GM23338 (cell line): ENCODE measurements around the gene PIKFYVE. TPM values are rescaled to one million over a fixed set of nuclear protein-coding genes. Genes with fewer than 3 reads are reported as not detected.
"Not testable (repeated sequence)": the region's sequence is repeated elsewhere in the genome, so short reads cannot be mapped to it uniquely, and the experiment has no call there.

ENCODE experiments used
- ATAC-seq: fragments of 200-7000 bp; cut with Tn5 transposase; 3 replicates; pipeline ENCODE4 v1.9.1; 2020
- DNase-seq: peaks from one replicate; pipeline ENCODE4 v3.0.0-alpha.2; 2015; ENCODE audit warnings: low spot score
- H2AFZ ChIP-seq: fragments of 200-600 bp; sonication (generic); 2 replicates; pipeline ENCODE4 v1.8.0; 2016; ENCODE audit warnings: antibody characterized with exemption, mild to moderate bottlenecking, moderate library complexity
- H3F3A ChIP-seq: fragments of 200-600 bp; sonication (generic); replicated peaks from 2 replicates; pipeline ENCODE4 v1.8.0; 2017; ENCODE audit warnings: antibody characterized with exemption, mixed run types, low read depth
- H3K27ac ChIP-seq: fragments of 200-600 bp; sonication (generic); 2 replicates; pipeline ENCODE4 v1.6.1; 2016; ENCODE audit warnings: low read depth
- H3K27me3 ChIP-seq: fragments of 200-600 bp; sonication (generic); 2 replicates; pipeline ENCODE4 v1.8.0; 2016; ENCODE audit warnings: mild to moderate bottlenecking, mixed run types, moderate library complexity; ENCODE audit not compliant: insufficient read depth
- H3K36me3 ChIP-seq: fragments of 200-600 bp; sonication (generic); 2 replicates; pipeline ENCODE4 v1.8.0; 2016; ENCODE audit warnings: mild to moderate bottlenecking; ENCODE audit not compliant: insufficient read depth
- H3K4me1 ChIP-seq: fragments of 200-600 bp; sonication (generic); 2 replicates; pipeline ENCODE4 v1.8.0; 2016; ENCODE audit warnings: mild to moderate bottlenecking, moderate library complexity; ENCODE audit not compliant: insufficient read depth
- H3K4me2 ChIP-seq: fragments of 200-600 bp; sonication (generic); 2 replicates; pipeline ENCODE4 v1.7.1; 2017; ENCODE audit warnings: mixed run types
- H3K4me3 ChIP-seq: fragments of 200-600 bp; sonication (generic); 2 replicates; pipeline ENCODE4 v1.6.1; 2016; ENCODE audit warnings: mixed run types
- H3K79me2 ChIP-seq: fragments of 200-600 bp; sonication (generic); replicated peaks from 2 replicates; pipeline ENCODE4 v1.8.0; 2017; ENCODE audit warnings: mild to moderate bottlenecking; ENCODE audit not compliant: insufficient read depth
- H3K9me2 ChIP-seq: fragments of 200-600 bp; sonication (generic); 2 replicates; pipeline ENCODE4 v1.8.0; 2017; ENCODE audit not compliant: insufficient read depth
- H4K20me1 ChIP-seq: fragments of 200-600 bp; sonication (generic); replicated peaks from 2 replicates; pipeline ENCODE4 v1.8.0; 2017; ENCODE audit warnings: mild to moderate bottlenecking; ENCODE audit not compliant: insufficient read depth
- H3K27ac Mint-ChIP-seq: 2 replicates; pipeline ENCODE4 v1.8.0; 2020; ENCODE audit warnings: inconsistent platforms, mild to moderate bottlenecking, moderate library complexity, mixed read lengths
- H3K27me3 Mint-ChIP-seq: 3 replicates; pipeline ENCODE4 v1.8.0; 2022; ENCODE audit warnings: low read depth, mild to moderate bottlenecking, moderate library complexity, mixed read lengths, inconsistent platforms; ENCODE audit not compliant: insufficient read depth, poor library complexity
- H3K36me3 Mint-ChIP-seq: 3 replicates; pipeline ENCODE4 v1.8.0; 2021; ENCODE audit warnings: low read depth, mild to moderate bottlenecking, inconsistent platforms, moderate library complexity, mixed read lengths
- H3K4me1 Mint-ChIP-seq: 3 replicates; pipeline ENCODE4 v1.8.0; 2020; ENCODE audit warnings: mild to moderate bottlenecking, inconsistent platforms, mixed read lengths
- H3K4me3 Mint-ChIP-seq: 3 replicates; pipeline ENCODE4 v1.8.0; 2021; ENCODE audit warnings: moderate library complexity, mild to moderate bottlenecking, inconsistent platforms, mixed read lengths
- H3K9me3 Mint-ChIP-seq: 3 replicates; pipeline ENCODE4 v1.8.0; 2020; ENCODE audit warnings: moderate library complexity, mild to moderate bottlenecking, inconsistent platforms, mixed read lengths
- POLR2AphosphoS5 ChIP-seq: IDR thresholded peaks from 2 replicates; pipeline ENCODE4 v1.6.1; 2016; ENCODE audit warnings: antibody characterized with exemption, low read depth
- ZNF114 ChIP-seq: fragments of 250-450 bp; sonication (Bioruptor Pico); IDR thresholded peaks from 2 replicates; pipeline ENCODE4 v1.5.0; 2020; ENCODE audit warnings: mild to moderate bottlenecking, moderate library complexity
- ZNF331 ChIP-seq: fragments of 250-450 bp; sonication (Bioruptor Pico); IDR thresholded peaks from 2 replicates; pipeline ENCODE4 v1.5.0; 2020; ENCODE audit warnings: low read depth, mild to moderate bottlenecking, moderate library complexity
- ZNF462 ChIP-seq: fragments of 250-450 bp; sonication (Bioruptor Pico); IDR thresholded peaks from 2 replicates; pipeline ENCODE4 v1.5.0; 2020; ENCODE audit warnings: mild to moderate bottlenecking, moderate library complexity
- polyA plus RNA-seq: library from polyadenylated mRNA; unstranded; fragments of >200 nt; fragmentation: Nextera tagmentation; extraction: Ambion mirVana; gene quantifications from 2 replicates; pipeline ENCODE4 v1.2.1, GENCODE V29; 2016
- total RNA-seq: library from RNA; depleted of rRNA; stranded (reverse); fragments of >200 nt; shearing (Covaris generic); gene quantifications from 2 replicates; pipeline ENCODE4 v1.2.3, GENCODE V29; 2014
- TF ChIP-seq, protein P1 (sequence below): IDR thresholded peaks from one replicate; pipeline ENCODE4 v1.6.1; 2018; ENCODE audit warnings: antibody characterized with exemption; ENCODE audit not compliant: unreplicated experiment

PIKFYVE gene
- total and polyA plus RNA-seq, 2 experiments from 2014 or later, result 15.1 to 48.0 TPM

GRCh38 chr2:208375491-208376068 is 109.5 kb downstream of the PIKFYVE start:
- peaks cover 21% of the 10 kb centered on the region for H3K4me1 Mint-ChIP-seq
- H3K27me3 Mint-ChIP-seq, result no peaks in the 10 kb centered on the region
- H3K4me3 Mint-ChIP-seq, result no peak overlapping the region
- peaks cover 18% of the 10 kb centered on the region for H3K9me3 Mint-ChIP-seq
- H3K9me2 ChIP-seq, result no peaks in the 10 kb centered on the region
- no peaks in the 10 kb centered on the region for H3K36me3 ChIP-seq
- H3K36me3 Mint-ChIP-seq, result peaks cover 15% of the 10 kb centered on the region; the same call in 2 of the 3 replicates
- 0 out of 2 replicates have a peak, but pooled peaks cover 4% of the 10 kb centered on the region for H3F3A ChIP-seq
- peak overlapping the region; percentile 75; the same call in 1 of the 2 replicates for H2AFZ ChIP-seq
- no peak overlapping the region for H3K4me3 ChIP-seq
- H4K20me1 ChIP-seq, result no peaks in the 10 kb centered on the region
- TF ChIP-seq ZNF114 (CRISPR knock-in tag) (no peak), ZNF331 (no peak), POLR2AphosphoS5 (no peak), ZNF462 (peak; percentile 38; the same call in 1 of the 2 replicates)
- TF ChIP-seq, protein P1, sequence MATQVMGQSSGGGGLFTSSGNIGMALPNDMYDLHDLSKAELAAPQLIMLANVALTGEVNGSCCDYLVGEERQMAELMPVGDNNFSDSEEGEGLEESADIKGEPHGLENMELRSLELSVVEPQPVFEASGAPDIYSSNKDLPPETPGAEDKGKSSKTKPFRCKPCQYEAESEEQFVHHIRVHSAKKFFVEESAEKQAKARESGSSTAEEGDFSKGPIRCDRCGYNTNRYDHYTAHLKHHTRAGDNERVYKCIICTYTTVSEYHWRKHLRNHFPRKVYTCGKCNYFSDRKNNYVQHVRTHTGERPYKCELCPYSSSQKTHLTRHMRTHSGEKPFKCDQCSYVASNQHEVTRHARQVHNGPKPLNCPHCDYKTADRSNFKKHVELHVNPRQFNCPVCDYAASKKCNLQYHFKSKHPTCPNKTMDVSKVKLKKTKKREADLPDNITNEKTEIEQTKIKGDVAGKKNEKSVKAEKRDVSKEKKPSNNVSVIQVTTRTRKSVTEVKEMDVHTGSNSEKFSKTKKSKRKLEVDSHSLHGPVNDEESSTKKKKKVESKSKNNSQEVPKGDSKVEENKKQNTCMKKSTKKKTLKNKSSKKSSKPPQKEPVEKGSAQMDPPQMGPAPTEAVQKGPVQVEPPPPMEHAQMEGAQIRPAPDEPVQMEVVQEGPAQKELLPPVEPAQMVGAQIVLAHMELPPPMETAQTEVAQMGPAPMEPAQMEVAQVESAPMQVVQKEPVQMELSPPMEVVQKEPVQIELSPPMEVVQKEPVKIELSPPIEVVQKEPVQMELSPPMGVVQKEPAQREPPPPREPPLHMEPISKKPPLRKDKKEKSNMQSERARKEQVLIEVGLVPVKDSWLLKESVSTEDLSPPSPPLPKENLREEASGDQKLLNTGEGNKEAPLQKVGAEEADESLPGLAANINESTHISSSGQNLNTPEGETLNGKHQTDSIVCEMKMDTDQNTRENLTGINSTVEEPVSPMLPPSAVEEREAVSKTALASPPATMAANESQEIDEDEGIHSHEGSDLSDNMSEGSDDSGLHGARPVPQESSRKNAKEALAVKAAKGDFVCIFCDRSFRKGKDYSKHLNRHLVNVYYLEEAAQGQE, result no peak
- peak overlapping the region; percentile 23; the same call in 1 of the 2 replicates for H3K27ac ChIP-seq
- peak overlapping the region; percentile 10 for H3K4me2 ChIP-seq
- no peaks in the 10 kb centered on the region for H3K79me2 ChIP-seq
- no peak for DNase-seq
- H3K27ac Mint-ChIP-seq, result peak overlapping the region; percentile 42; the same call in 1 of the 2 replicates
- no peaks in the 10 kb centered on the region for H3K27me3 ChIP-seq
- H3K4me1 ChIP-seq, result peaks cover 15% of the 10 kb centered on the region
- ATAC-seq, result peak; percentile 72

DNA sequence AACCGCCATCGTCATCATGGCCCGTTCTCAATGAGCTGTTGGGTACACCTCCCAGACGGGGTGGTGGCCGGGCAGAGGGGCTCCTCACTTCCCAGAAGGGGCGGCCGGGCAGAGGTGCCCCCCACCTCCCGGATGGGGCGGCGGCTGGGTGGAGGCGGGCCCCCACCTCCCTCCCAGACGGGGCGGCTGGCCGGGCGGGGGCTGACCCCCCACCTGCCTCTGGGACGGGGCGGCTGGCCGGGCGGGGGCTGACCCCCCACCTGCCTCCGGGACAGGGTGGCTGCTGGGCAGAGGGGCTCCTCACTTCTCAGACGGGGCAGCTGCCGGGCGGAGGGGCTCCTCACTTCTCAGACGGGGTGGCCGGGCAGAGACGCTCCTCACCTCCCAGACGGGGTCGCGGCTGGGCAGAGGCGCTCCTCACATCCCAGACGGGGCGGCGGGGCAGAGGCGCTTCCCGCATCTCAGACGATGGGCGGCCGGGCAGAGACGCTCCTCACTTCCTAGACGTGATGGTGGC is 111.3 kb downstream of the PIKFYVE start:
- peaks cover 15% of the 10 kb centered on the region; the same call in 2 of the 3 replicates for H3K36me3 Mint-ChIP-seq
- not testable (repeated sequence) for H3K4me3 Mint-ChIP-seq, H3F3A ChIP-seq, H3K27me3 ChIP-seq, H4K20me1 ChIP-seq, H3K9me2 ChIP-seq, H3K4me2 ChIP-seq, ATAC-seq, H3K27me3 Mint-ChIP-seq, H3K27ac ChIP-seq, DNase-seq, H3K4me3 ChIP-seq, H2AFZ ChIP-seq, H3K36me3 ChIP-seq, H3K27ac Mint-ChIP-seq, H3K79me2 ChIP-seq
- H3K9me3 Mint-ChIP-seq, result peaks cover 18% of the 10 kb centered on the region
- H3K4me1 Mint-ChIP-seq, result peaks cover 21% of the 10 kb centered on the region
- H3K4me1 ChIP-seq, result peaks cover 15% of the 10 kb centered on the region
